Muscle of arm (tissue), 12 donors: Measurements from ENCODE around the gene ATF7IP2. TPM values are rescaled to one million over a fixed set of nuclear protein-coding genes. Genes with fewer than 3 reads are reported as not detected.
"Not testable (repeated sequence)": the region's sequence is repeated elsewhere in the genome, so short reads cannot be mapped to it uniquely, and the experiment has no call there.

Source experiments
- DNase-seq: peaks from one replicate; pipeline ENCODE4 v3.0.0-alpha.2; 2013
- polyA plus RNA-seq, 12 donors: library from polyadenylated mRNA; unstranded; fragments of 120-200 nt; gene quantifications; one replicate each; pipeline ENCODE4 v1.2.1, GENCODE V29; 2013; ENCODE audit not compliant: insufficient read length in 12 of 12

Gene ATF7IP2
- polyA plus RNA-seq, 12 donors, result 5.0 to 15.2 (median 6.9) TPM; not detected in 1

DNA sequence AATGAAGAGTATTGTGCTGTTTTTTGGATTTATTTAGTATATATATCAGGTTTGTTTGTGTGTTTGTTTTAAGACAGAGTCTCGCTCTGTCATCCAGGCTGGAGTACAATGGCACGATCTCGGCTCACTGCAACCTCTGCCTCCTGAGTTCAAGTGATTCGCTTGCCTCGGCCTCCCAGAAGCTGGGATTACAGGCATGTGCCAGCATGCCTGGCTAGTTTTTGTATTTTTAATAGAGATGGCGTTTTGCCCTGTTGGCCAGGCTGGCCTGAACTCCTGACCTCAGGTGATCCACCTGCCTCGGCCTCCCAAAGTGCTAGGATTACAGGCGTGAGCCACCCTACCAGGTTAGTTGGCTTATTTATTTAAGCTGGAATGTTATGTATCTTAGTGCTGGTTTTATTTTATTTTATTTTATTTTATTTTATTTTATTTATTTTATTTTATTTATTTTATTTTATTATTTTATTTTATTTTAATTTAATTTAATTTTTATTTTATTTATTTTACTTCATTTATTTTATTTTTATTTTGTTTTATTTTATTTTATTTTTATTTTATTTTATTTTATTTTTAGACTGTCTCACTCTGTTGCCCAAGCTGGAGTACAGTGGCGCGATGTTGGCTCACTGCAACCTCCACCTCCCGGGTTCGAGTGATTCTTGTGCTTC is 43.6 kb downstream of the ATF7IP2 start:
- not testable (repeated sequence) for DNase-seq

DNA sequence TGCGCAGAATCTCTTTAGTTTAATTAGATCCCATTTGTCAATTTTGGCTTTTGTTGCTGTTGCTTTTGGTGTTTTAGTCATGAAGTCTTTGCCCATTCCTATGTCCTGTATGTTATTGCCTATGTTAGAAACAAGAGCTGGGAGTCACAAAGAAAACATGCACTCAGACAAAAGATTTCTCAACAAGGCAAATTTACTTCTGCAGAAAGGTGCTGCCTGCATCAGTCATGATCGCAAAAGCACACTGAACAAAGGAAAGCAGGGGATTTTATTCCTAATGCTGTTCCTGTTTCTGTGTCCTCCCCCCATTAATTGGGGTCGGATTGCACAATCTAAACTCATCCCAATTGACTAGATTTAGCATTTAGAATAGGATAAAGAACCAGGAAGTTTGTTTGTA is 55.9 kb downstream of the ATF7IP2 start:
- no peak for DNase-seq

DNA sequence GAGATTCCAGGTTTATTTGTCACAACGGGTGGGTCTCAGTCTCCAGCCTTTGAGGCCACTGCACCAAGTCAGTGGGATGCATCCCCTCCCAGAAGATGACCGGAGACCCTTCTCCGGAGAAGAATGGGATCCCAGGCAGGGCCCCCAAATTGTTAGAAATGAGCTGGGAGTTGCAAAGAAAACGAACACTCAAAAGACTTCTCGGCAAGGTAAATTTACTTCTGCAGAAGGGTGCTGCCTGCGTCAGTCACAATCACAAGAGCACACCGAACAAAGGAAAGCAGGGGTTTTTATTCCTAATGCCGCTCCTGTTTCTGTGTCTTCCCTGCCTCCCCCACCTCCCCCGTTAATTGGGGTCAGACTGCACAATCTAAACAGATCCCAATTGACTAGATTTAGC is 61.4 kb downstream of the ATF7IP2 start:
- no peak for DNase-seq

DNA sequence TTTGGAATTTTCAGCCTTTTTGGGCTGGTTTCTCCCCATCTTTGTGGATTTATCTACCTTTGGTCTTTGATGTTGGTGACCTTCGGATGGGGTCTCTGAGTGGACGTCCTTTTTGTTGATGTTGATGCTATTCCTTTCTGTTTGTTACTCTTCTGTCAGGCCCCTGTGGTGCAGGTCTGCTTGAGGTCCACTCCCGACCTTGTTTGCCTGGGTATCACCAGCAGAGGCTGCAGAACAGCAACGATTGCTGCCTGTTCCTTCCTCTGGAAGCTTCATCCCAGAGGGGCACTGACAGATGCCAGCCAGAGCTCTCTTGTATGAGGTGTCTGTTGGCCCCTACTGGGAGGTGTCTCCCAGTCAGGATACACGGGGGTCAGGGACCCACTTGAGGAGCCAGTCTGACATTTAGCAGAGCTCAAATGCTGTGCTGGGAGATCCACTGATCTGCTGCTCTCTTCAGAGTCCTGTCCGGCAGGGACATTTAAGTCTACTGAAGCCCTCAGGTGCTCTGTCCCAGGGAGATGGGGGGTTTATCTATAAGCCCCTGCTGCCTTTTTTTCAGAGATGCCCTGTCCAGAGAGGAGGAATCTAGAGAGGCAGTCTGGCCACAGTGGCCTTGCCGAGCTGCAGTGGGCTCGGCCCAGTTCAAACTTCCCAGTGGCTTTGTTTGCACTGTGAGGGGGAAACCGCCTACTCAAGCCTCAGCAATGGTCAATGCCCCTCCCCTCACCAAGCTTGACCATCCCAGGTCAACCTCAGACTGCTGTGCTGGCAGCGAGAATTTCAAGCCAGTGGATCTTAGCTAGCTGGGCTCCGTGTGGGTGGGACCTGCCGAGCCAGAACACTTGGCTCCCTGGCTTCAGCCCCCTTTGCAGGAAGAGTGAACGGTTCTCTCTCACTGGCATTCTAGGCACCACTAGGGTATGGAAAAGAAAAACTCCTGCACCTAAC is 66.6 kb downstream of the ATF7IP2 start:
- DNase-seq, result not testable (repeated sequence)

DNA sequence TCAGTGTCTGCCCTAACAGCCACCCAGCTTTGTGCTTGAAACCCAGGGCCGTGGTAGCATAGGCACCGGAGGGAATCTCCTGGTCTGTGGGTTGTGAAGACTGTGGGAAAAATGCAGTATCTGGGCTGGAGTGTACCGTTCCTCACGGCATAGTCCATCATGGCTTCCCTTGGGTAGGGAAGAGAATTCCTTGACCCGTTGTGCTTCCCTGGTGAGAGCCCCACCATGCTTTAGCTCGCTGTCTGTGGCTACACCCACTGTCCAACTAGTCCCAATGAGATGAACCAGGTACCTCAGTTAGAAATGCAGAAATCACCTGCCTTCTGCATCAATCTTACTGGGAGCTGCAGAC is 67.3 kb downstream of the ATF7IP2 start:
- DNase-seq, result no peak

DNA sequence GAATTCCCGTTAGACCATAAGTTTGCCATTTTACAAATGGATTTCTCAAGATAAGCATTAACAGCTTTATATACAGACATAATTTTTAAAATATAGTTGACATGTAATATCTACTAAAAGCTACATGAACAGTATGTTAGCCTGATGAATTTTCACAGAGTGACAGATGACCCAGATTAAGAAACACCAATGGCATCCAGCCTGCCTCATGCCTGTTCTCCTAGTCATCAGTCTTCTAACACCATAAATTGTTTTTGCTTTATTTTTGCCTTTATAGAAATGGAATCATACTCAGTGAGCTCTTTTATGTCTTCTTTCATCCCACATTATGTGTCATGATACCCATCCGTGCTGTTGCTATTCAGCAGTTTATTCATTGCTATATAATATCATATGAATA is 80.0 kb downstream of the ATF7IP2 start:
- no peak for DNase-seq

DNA sequence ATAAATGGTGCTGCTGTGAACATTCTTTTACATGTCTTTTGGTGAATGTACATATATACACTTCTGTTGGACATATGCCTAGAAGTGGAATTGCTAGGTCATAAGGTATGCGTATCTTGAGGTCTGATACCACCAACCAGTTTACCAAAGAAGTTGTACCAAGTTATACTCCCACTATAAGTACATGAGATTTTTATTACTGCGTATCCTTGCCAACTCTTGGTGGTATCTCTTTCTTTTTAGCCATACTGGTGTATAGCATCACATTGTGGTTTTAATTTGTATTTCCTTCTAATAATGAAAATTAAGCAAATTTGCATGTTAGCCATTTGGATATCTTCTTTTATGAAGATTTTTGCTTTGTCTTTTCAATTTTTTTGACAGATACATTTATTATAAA is 80.5 kb downstream of the ATF7IP2 start:
- no peak for DNase-seq

DNA sequence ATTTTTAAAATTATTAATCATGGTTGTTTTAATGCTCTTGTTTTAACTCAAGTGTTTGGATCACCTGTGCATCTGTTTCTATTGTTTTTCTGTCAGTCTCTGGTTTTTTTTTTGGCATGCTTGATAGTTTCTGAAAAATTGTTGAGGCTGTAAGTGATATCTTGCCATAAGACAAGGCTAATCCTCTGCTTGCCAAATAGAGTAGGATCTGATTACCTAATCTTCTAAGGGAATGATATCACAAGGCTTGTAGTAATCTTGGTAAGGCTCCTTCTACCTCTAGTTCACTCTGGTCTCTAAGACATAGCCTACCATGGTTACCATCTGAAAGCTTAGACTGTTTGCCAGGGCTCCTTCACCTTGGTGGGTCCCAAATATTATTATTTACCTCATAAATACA is 81.0 kb downstream of the ATF7IP2 start:
- DNase-seq, result no peak

DNA sequence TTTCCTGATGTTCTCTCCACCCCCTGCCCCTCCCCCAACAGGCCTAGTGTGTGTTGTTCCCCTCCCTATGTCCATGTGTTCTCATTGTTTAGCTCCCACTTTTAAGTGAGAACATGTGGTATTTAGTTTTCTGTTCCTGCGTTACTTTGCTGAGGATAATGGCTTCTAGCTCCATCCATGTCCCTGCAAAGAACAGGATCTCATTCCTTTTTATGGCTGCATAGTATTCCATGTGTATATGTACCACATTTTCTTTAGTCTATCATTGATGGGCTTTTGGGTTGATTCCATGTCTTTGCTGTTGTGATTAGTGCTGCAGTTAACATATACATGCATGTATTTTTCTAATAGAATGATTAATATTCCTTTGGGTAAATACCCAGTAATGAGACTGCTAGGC is 90.8 kb downstream of the ATF7IP2 start:
- DNase-seq, result not testable (repeated sequence)

DNA sequence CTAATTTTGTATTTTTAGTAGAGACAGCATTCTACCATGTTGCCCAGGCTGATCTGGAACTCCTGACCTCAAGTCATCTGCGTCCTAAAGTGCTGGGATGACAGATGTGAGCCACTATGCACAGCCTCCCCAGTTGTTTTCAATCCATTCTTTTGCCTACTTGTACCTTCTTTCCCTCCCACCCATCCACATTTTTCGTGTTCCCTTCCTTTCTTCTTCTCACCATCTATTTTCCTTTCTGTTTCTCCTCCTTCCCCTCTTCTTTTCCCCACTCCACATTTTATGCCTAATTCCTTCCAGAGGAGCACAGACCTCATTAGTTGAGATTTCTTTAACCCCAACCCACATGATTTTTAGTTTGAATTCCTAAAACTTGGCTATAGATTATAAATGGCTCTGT is 94.3 kb downstream of the ATF7IP2 start:
- no peak for DNase-seq

DNA sequence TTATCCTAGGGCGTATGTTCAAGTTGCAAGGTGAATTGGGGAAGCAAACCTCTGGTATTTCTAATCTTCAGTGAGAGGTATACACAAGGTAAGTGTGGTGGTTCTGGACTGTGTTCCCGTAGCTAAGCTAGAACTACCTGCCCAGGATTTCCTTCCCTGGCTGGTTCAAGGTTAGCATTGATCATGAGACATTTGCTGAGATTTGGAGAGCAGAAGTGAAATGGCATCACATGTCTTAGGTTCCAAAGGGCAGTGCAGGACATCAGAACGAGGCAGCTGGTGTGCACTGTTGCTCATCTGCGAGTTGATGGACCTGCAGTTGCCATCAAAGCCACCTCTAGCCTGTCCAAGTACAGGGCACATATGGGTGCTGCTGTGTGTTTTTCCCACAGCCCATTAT is 99.3 kb downstream of the ATF7IP2 start:
- DNase-seq, result no peak

DNA sequence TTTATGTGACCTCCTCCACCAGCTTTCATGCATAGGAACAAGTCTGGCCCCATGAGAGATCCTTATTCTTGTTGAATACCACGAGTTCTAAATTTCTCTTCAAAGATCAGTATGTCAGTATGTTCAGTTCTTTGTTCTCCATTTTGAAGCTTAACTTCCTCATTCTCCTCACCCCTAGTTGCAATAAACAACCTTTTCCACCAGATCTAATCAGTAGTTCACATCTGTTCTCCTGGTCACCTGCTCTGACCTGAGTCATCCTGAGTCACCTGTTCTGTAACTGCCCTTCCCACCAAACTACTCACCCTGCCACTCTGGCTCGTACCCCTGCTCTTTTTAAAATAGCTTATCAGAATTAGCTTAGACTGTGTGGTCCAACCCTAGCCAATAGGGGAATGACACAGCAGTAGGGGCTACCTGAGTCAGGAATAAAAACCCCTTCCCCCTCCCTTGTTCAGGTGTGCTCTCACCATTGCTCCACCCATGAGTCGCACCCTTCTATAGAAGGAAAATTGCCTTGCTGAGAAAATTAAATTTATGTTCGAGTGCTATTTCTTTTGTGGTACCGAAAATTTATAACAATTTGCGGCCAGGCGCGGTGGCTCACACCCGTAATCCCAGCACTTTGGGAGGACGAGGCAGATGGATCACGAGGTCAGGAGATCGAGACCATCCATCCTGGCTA is 100.0 kb downstream of the ATF7IP2 start:
- DNase-seq, result no peak

DNA sequence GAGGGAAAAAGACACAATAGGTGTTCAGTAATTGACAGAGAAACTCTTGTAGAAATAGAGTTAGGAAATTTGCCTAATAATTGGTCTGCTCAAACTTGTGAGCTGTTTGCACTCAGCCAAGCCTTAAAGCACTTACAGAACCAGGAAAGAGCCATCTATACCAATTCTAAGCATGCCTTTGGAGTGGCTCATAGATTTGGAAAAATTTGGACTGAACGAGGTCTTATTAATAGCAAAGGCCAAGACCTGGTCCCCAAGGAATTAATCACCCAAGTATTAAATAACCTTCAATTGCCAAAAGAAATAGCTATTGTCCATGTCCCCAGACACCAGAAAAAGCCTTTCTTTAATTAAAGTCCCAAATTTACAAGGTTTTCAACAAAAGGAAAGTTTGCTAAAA is 104.3 kb downstream of the ATF7IP2 start:
- no peak for DNase-seq

DNA sequence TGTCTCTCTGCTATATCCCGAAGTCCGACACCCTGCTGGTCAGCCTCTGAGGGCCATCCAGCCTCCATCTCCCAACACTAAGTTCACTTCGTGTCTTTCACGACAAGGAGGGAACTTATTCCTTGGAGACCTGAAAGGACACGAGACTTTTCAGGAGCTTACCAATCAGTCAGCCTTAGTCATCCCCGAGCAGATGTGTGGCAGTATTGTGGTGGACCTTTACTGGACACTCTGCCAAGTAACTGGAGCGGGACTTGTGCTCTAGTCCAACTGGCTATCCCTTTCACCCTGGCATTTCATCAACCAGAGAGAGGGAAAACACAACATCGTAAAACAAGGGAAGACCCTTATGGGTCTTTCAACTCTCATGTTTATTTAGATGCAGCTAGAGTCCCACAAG is 107.4 kb downstream of the ATF7IP2 start:
- DNase-seq, result no peak

DNA sequence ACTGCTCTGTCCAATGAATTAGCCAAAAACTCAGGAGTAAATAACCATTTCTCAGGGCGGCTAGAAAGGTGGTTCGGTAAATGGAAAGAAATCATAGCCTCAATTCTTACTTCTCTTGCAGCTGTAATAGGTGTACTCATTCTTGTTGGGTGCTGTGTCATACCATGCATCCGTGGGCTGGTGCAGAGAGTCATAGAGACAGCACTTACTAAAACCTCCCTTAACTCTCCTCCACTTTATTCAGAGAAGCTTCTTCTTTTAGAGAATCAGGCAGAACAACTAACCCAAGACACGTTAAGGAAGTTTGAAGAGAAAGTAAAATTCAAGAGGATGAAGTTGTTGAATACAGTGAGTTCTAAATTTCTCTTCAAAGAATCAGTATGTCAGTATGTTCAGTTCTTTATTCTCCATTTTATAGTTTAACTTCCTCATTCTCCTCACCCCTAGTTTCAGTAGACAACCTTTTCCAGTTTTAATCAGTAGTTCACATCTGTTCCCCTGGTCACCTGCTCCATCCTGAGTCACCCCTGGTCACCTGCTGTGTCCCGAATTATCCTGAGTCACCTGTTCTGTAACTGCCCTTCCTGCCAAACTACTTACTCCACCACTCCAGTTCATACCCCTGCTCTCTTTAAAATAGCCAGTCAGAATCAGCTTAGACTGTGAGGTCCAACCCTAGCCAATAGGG is 108.6 kb downstream of the ATF7IP2 start:
- no peak for DNase-seq

DNA sequence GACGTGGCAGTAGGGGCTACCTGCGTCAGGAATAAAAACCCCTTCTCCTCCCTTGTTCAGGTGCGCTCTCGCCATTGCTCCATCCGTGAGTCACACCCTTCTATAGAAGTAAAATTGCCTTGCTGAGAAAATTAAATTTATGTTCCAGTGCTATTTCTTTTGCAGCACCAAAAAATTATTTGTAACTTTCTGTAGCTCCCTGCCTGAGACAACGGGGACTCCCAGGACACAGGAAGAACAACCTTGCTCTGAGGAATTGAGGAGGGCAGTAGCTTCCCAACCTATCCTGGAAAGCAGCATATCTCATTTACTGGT is 109.1 kb downstream of the ATF7IP2 start:
- DNase-seq, result no peak

DNA sequence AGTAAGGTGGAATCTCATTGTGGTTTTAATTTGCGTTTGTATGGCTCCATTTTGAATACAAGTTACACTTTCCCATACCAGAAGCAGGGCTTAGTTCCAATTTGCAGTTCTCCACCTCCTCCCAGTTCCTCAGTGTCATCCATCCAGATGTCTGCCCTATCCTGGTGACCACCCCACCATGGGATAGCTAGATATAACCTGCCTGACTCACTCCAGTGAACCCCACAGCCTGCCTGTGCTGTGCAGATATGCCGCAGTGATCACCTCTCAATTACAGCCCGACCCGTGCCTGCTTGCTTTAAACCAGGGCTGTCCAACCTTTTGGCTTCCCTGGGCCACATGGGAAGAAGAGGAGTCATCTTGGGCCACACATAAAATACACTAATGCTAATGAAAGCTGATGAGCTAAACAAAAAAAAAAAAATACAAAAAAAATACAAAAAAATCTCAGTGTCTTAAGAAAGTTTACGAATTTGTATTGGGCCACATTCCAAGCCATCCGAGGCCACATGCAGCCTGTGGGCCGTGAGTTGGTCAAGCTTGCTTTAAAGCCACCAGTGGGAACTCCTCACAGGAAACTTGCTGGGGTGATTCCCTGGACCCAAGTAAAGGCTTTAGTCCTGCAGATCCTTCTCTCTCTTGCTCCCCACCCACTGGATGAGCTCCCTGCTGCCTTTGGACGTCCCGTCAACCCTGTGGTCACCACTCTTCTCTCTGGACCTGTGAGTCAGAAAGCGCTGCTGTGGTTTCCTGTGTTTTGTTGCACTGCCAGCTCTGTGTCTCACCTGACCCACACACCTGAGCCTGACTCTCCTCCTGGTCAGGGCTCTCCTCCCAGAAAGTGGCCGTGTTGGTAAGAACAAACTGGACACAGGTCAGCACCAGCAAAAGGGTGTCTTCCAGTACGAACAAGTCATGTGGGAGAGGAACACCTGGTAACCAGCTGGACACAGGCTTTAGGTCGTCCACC is 111.6 kb downstream of the ATF7IP2 start:
- DNase-seq, result no peak

DNA sequence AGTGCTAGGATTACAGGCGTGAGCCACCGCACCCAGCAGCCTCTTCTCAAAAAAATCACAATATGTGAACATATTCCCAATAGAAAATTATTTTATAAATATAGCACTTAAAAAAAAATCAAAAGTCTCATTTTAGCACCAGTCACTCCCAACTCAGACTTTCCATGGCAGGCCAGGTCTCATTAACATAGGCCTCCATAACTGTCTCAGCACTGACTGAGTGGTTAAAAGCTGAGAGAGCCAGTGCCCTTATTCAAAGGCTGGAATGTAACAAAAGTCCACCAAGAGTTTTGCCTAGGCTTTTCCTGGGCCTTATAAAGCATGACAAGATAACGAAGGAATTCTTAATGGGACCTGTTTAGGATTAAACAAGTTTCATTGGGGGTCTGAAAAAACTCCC is 114.7 kb downstream of the ATF7IP2 start:
- DNase-seq, result no peak

DNA sequence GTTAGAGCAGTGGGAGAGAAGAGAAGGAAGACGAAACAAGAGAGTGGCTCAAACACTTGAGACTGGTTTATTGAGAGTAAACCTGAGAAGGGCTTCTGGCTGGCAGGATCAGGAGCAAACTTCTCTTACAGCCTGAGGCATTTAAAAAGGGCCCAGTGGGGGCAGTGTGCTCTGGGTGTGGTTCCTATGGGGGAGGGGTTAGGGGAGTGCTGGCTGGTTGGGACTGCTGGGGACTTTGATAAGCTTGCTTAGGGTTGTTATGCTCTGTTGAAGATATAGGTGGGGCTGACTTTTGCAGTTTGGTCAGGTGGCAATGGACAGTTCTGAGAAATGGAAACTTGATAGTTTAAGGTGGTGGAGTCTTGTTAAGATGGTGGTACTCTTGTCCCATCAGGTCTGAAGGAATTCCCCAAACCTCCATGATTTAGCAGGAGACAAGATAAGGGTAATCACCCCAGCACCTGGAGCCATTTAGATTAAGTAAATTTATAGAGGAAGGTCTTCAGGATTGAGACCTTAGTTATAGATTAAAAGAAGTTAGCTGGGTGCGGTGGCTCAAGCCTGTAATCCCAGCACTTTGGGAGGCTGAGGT is 115.3 kb downstream of the ATF7IP2 start:
- no peak for DNase-seq

DNA sequence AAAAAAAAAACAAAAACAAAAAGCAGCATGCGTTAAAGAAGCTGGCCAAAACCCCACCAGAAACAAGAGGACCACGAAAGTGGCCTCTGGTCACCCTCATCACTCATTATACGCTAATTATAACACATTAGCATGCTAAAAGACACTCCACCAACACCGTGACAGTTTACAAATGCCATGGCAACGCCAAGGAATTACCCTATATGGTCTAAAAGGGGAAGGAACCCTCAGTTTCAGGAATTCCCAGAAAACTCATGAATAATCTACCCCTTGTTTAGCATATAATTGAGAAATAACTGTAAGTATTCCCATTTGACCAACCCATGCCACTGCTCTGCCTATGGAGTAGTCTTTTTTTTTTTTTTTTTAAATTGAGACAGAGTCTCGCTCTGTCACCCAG is 116.9 kb downstream of the ATF7IP2 start:
- DNase-seq, result no peak

DNA sequence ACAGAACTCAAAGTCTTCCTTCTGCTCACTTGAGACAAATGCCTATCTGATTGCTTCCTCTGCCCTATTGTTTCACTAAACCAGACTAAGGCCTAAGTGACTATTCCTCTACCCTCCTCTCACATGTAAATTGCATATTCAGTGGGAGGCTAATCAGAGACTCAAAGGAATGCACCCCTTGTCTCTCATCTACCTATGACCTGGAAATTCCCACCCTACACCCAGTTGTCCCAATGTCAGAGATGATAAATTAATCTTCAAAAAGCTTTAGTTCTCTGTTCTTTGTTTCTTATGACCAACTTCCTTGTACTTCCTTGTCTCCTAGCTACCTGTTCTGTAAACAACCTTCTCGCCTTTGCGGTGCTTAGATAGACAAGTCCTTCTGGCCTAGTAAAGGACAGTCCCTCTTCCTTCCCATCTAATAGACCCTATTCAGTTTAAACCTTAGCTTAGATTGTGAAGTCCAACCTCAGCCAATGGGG is 118.6 kb downstream of the ATF7IP2 start:
- DNase-seq, result no peak
